GM18868 (cell line): ENCODE data around the gene IGDCC3.

Experiments used
- ATAC-seq: cut with Tn5 transposase; IDR thresholded peaks from one replicate; pipeline ENCODE4 v1.9.1; 2021; ENCODE audit warnings: mild to moderate bottlenecking, moderate library complexity; ENCODE audit not compliant: unreplicated experiment

IGDCC3 gene

DNA sequence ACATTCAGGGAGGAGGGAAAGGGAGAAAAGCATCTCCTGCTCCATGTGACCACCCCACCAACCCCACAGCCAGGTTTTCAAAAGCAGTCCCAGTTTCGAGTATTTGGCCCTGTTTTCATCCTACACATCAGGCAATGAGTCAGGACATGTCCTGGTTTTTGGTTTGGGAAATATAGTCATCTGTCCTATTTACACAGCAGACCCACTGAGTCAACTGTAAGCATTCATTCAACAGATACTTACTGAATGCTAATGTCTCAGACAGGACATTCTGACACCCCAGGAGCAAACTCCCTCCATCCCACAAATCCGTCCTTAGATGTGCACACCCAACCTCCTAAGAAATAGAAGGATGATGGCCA, 32.9 kb downstream of the IGDCC3 start:
- no peak for ATAC-seq

DNA sequence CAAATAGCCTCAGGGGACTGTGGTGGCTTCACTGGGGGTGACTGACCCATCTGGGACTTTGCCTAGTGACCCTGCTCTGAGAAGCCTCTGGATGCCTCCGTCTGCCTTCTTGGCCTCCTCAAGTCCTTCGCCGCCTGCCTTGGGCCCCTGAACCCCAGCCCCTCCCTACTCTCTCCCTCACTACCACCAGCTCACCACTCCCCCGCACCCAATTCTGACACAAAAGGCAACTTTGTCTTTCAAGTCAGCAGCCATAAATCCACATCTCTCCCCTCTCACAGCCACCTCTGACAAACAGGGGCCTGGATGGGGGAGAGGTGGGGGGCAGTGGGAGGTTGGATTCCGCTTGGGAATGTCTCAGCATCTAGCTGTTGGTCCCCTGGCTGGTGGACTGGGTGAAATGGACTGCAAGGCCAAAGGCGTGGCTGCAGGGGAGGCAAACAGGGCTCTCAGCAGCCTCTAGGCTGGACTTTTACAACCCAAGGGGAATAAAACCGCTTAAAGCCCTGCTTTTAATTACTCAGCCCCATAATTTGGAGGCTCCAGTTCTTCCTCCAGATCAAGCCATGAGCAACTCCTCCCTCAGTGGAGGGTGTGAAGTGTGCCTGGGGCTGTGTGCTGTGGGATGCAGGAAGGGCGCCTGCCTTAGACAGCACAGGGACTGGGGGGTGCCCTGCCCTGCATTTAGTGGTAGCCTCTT, 33.4 kb downstream of the IGDCC3 start:
- ATAC-seq, result no peak

DNA sequence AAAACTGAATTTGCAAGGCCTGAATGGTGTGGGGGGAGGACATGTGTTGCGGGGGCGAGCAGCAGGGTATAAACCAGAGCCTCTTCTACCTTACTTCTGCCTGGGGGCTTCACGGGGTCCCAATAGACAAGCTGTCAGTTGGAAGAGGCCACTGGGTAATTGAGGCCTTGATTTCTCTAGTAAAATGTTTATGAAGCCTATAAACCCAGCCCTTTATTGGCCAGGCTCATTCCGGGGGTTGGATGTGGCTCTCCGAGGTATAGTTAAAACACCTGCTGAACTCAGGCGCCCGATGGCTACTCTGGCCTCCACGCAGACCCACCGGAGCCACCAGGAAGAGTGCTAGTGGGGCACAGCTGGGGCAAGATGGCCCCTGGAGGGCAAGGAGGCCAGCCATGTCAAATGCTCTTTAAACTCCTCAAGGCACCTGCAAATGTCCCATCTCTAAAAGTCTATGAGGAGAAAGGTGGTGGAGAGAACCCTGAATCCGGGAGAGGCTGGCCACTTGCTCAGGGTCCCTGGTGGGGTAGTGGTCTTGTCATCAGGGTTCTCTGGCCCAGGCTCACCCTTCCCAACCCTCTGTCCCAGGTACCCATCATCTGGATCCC, 34.3 kb downstream of the IGDCC3 start:
- no peak for ATAC-seq

DNA sequence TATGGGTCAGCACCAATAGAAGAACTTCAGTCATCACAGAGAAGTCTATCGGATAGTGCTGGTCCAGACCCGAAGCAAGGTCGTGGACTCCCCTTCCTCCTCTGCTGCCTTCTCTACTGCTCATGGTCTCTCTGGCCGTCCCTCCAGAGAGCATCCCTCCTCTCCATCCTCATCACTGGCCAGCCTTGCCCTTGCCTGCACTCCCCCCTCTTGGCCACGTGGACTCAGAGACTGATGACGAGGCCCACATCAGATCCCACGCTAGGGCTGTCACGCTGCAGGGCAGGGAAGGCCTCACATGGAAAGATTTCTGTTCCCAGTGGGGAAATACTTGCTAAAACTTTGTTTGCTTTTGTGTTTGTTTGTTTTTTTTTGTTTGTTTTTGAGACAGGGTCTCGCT, 35.3 kb downstream of the IGDCC3 start:
- no peak for ATAC-seq

DNA sequence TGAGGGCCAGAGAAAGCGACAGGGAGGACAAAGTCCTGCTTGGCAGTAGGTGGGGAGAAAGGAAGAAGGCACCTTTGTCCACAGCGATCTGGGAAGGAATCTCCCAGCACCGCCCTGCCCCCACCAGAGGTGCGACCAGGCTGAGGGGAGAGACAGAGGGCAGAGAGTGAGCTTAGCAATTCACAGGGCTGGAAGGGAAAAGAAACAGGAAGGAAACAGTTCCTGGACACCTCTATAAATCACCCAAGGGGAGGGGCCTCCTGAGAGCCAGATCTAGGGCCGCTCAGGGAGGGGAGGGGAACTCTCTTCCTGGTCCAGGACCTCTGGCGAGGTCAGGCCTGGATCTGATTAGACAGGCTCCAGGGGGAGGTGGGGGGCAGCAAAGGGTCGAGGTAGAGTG, 37.9 kb downstream of the IGDCC3 start:
- no peak for ATAC-seq

- ATAC-seq, result no peak
Observed at GRCh38 chr15:65339416-65339815, 38.4 kb downstream of the IGDCC3 start.

DNA sequence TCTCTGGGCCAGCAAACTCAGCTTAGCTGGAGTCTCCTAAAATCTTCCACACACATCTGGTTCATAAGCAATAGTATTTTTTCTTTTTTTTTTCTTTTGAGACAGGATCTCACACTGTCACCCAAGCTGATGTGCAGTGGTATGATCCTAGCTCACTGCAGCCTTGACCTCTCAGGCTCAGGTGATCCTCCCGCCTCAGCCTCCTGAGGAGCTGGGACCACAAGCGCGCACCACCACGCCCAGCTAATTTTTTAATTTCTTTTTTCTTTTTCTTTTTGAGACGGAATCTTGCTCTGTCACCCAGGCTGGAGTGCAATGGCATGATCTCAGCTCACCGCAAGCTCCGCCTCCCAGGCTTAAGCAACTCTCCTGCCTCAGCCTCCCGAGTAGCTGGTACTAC, 39.0 kb downstream of the IGDCC3 start:
- ATAC-seq, result no peak

GRCh38 chr15:65338366-65338765, 39.4 kb downstream of the IGDCC3 start:
- ATAC-seq, result no peak

DNA sequence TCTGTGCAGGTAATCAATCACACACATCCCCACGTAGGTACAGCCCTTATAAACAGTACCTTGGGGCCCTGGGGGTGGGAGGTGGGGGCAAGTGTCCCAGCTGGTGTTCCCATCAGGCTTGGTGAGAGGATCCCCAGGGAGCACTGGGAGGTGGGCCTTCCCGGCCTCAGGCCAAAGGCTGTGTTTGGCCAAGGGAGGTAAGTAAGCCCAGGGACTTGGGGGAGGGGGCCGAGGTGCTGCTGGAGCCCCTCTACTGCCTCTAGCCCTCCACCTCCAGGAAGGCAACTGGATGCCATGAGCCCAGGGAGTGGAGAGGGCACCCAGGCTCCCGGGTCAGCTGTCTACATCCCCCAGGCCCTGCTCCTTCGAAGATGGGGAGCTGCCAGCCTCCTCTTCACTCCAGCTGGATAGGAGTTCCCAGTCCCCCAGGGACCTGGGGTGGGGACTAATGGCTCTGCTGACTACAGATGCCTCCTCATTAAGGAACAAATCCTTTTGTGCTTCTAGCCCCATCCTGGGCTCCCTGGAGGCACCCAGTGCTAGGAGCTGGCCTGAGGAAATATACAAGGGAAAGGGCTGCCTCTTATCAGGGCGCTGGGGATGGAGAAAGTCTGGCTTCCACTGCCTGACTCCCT, 40.2 kb downstream of the IGDCC3 start:
- ATAC-seq, result no peak

DNA sequence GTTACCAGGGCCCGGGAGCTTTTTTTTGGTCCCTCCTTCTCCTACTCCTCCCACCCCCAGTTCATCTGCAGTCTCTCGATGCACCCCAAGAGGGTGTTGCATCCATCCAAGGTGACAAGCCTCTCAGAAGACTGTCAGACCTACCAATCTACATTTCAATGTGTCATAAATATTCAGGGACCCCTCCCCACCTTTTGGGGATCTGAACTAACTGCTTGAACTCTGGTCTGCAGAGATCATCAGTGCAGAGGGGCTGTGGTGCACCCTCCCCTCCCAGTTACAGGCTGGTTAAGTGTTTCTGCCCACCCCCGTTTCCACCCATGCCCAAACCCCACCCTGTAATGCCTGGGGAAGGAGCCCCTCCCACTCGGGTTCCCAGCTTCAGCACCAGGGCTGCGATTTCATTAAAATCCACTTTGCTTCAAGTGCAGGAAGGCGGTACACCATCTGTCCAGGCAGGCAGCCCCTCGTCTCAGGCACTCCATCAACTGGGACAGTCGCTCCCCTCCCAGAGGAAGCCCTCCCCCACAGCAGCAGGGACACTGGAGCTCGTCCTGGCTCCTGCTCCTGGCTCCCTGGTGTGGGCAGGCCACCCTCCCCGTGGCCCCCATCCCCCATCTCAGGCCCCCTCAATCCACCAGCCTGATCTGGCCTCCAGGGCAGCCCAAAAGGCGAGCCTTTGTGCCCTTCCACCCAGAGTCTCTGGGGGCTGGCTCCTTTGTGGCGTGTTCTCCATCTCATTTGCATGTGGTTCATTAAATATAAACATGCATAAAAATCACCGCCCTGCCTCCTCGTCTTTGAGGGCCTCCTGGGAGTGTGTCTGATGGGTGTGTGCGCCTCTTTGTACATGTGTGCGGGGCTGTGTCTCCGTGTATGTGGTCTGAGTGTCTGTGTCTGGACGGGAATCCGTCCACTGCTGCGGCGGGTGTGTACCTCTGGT, 41.0 kb downstream of the IGDCC3 start:
- ATAC-seq, result no peak

DNA sequence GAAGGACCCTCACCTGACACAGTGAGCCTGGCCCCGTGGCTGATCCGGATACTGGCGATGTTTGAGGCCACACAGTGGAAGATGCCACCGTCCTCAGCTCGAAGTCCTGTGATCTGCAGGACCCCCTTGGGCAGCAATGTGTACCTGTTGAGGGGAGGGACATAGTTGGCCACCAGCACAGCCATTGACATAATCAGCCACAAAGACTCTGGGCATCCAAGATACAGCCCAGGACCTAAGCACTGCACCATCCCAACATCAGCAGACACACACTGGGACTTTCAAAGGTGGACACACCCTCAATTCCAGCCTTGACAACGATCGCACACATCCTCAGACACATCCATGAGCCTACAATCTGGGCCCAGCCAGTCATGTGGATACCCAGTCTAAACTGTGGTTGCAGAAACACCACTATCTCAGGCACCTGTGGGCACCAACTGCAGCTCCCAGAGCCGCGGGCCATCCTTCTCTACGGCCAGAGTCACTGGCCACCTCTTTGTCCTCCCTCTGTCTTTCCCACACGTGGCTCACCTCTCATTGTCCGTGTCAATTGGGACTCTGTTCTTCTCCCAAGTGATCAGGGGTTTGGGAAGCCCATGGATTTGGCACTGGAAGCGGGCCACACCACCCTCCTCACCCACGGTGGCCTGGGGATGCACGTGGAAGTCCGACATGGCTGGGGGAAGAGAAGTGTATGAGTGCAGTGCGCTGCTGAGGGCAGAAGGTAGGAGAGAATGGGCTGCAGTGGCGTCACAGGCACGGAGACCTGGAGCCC, 42.3 kb downstream of the IGDCC3 start:
- ATAC-seq, result no peak

- ATAC-seq, result no peak
Observed at GRCh38 chr15:65334586-65335231, 43.1 kb downstream of the IGDCC3 start.

DNA sequence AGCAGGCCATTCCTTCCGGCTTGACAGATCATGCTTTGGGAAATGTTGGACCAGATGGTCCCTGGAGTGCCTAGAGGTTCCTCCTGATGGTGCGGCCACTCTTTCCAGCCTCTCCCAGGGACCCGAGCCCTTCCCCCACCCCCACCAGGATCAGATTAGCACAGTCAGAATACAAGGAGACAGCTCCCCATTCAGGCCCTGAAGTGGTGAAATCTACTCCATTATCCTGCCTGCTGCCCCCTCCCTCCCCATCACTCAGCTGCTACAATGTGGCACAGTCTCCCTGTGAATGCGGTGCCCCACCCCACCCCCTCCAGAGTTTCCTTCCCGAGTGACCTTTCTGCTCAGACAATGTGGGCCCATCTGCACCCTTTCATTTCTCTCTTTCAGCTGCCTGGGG, 43.9 kb downstream of the IGDCC3 start:
- no peak for ATAC-seq

DNA sequence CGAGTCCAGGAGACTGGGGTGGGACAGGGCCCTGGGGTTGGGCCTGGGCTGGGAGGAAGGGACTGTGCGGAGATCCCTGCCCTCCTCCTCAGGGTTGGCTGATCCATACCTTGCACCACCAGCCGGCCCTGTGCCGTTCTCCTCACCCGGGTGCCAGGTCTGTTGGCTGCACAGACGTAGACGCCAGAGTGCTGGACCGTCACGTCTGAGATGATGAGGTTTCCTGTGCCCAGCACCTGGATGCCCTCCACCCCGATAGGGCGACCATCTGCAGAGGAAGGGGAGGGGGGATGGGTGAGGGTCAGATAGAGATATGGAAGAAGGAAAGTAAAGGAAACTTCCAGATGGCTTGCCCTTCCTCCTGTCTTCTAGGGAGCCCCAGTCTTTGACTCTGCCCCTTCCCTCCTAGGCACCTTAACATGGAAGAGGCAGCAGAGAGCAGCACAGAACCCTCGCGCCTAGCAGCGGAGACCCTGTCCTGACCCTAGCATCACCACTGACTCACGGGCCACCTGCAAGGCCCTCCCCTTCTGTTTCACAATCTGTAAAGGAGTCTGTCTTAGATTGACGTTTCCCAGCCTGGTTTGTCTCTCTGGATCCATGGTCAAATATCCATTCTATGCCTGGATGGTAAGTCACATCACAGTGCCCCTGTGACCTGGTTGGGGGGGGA, 44.5 kb downstream of the IGDCC3 start:
- ATAC-seq, result no peak

DNA sequence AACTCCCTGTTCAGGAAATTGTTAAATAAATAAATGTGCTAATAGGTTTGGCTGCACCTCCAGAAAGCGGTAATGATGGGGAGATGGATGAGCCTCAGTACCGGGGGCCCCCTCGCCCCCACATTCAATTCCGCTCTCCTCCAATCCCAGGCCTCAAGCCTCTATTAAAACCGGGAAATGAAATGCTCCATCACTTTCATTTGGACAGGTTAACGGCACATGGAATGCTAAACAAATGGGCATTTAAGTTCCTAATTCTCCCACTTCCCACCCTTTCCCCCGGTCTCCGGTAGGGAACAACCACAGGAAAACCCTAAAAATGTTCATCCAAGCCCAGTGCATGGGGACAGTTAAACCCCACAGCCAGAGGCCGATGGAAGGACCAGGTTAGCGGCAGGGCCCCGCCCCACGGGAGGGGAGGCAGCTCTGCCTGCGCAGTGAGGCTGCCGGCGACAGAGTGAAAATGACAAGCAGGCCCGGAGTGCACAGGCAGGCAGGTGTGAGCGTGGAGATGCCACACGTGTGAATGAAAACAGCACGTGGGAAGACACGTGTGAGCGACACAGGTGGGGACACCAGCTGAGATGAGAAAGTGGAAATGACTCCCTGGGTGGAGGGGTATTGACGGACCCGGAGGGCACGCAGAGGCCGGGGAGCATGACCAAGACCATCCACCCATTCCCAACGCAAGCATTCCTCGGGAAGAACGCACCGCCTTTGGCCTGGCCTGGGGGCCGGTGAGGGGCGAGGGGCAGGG, 45.2 kb downstream of the IGDCC3 start:
- no peak for ATAC-seq

GRCh38 chr15:65331811-65332210, 46.0 kb downstream of the IGDCC3 start:
- no peak for ATAC-seq

GRCh38 chr15:65330934-65331645, 46.7 kb downstream of the IGDCC3 start:
- ATAC-seq, result no peak
